C4-2B (cell line): ENCODE measurements around the gene USP44.

ENCODE experiments used
- ZFX ChIP-seq: fragments of 450-650 bp; IDR thresholded peaks from 2 replicates; pipeline ENCODE4 v1.6.1; 2017
- TF ChIP-seq, protein P1 (sequence below): fragments of 450-650 bp; conservative IDR thresholded peaks from 2 replicates; pipeline ENCODE4 v1.5.1; 2017; ENCODE audit warnings: mild to moderate bottlenecking

DNA sequence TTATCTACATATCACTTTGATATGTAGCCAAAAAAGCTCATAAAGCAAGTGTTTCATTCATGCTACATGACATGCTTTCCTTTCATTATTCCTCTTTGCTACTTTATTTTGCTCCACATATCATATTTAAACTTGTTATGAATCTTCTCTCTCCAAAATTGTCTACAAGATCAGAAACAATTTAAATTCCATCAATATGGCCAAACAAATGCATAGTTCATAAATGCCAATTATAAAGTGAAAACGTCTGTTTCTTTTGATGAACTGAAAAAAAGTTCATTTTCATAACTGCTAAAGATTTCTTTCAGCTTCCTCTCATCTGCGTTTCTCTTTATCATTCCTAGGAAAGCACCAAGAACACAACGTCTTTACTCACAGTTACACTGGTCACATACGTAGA, 22.8 kb downstream of the USP44 start:
- TF ChIP-seq, protein P1, sequence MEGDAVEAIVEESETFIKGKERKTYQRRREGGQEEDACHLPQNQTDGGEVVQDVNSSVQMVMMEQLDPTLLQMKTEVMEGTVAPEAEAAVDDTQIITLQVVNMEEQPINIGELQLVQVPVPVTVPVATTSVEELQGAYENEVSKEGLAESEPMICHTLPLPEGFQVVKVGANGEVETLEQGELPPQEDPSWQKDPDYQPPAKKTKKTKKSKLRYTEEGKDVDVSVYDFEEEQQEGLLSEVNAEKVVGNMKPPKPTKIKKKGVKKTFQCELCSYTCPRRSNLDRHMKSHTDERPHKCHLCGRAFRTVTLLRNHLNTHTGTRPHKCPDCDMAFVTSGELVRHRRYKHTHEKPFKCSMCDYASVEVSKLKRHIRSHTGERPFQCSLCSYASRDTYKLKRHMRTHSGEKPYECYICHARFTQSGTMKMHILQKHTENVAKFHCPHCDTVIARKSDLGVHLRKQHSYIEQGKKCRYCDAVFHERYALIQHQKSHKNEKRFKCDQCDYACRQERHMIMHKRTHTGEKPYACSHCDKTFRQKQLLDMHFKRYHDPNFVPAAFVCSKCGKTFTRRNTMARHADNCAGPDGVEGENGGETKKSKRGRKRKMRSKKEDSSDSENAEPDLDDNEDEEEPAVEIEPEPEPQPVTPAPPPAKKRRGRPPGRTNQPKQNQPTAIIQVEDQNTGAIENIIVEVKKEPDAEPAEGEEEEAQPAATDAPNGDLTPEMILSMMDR, result no peak
- no peak for TF ChIP-seq ZFX
